ENCODE data around the gene FAT2. TPM values are rescaled to one million over a fixed set of nuclear protein-coding genes. Genes with fewer than 3 reads are reported as not detected.

The FAT2 gene
- total and polyA plus RNA-seq, 10 of the 15 experiments (the other 5 are each of a cell fraction or from before 2014, with no cell fraction given), result 0.01 to 0.06 (median 0.03) TPM; not detected in 3

GRCh38 chr5:151569132-151570046, 21.7 kb downstream of the FAT2 start (continued):
- TF ChIP-seq IKZF2 (IDR thresholded peaks at IDR 0.05), result peak; percentile 71 to 77; a peak in 2 of 4 replicates
- no peak for TF ChIP-seq RAD21 (IDR thresholded peaks at IDR 0.05; ENCODE audit: insufficient read depth, low read depth, low read length)
- TF ChIP-seq ZNF592 (IDR thresholded peaks at IDR 0.05), result no peak
- peak; percentile 51 for TF ChIP-seq MEF2B (IDR thresholded peaks at IDR 0.05; ENCODE audit: partially characterized antibody, poor library complexity, severe bottlenecking)
- peak; percentile 74 for TF ChIP-seq RELB (IDR thresholded peaks at IDR 0.05; ENCODE audit: low read depth)
- TF ChIP-seq NR2F1 (conservative IDR thresholded peaks at IDR 0.05), result no peak
- 0 out of 2 replicates have a peak, but pooled peaks have one; percentile 50 for TF ChIP-seq DPF2 (IDR thresholded peaks at IDR 0.05)
